Lung microvascular endothelial cell (primary cell): Measurements from ENCODE around the gene TTC33. TPM values are rescaled to one million over a fixed set of nuclear protein-coding genes. Genes with fewer than 3 reads are reported as not detected.
"Not testable (repeated sequence)": the region's sequence is repeated elsewhere in the genome, so short reads cannot be mapped to it uniquely, and the experiment has no call there.

Source experiments
- DNase-seq, 2 donors: peaks; one replicate each; pipeline versions ENCODE4 v3.0.0 to v3.0.0-alpha.2; 2010; ENCODE audit warnings: low read depth in 2 of 2
- total RNA-seq: library from RNA; depleted of rRNA; stranded (reverse); fragments of >200 nt; gene quantifications from 2 replicates; pipeline ENCODE4 v1.2.1, GENCODE V29; 2014

TTC33 gene
- total RNA-seq, 1 donor from 2014 or later = 15.1 TPM

- DNase-seq = no peak
Observed at GRCh38 chr5:40780199-40780598, 24.4 kb upstream of the TTC33 start.

- no peak for DNase-seq
Observed at GRCh38 chr5:40779561-40779960, 23.8 kb upstream of the TTC33 start.

- no peak for DNase-seq
Observed at GRCh38 chr5:40778133-40778532, 22.4 kb upstream of the TTC33 start.

GRCh38 chr5:40776658-40776977 lies 20.9 kb upstream of the TTC33 start:
- DNase-seq = no peak

GRCh38 chr5:40775846-40776657 lies 20.3 kb upstream of the TTC33 start:
- no peak for DNase-seq

- no peak for DNase-seq
Observed at GRCh38 chr5:40775085-40775845, 19.5 kb upstream of the TTC33 start.

- DNase-seq = no peak
Observed at GRCh38 chr5:40774623-40775022, 18.9 kb upstream of the TTC33 start.

GRCh38 chr5:40770764-40771163 lies 15.0 kb upstream of the TTC33 start:
- DNase-seq = no peak

- no peak for DNase-seq
Observed at GRCh38 chr5:40762705-40763104, 6.9 kb upstream of the TTC33 start.

- DNase-seq = no peak
Observed at GRCh38 chr5:40757400-40757799, 1.6 kb upstream of the TTC33 start.

- peak; percentile 71 to 85 for DNase-seq
Observed at GRCh38 chr5:40755093-40755406, 711 bp downstream of the TTC33 start.

GRCh38 chr5:40754381-40755092 lies 1.2 kb downstream of the TTC33 start:
- DNase-seq = peak in 1 of 2 donors; percentile 60

- DNase-seq = peak in 1 of 2 donors; percentile 45
Observed at GRCh38 chr5:40746703-40747102, 9.1 kb downstream of the TTC33 start.

GRCh38 chr5:40743771-40744170 lies 12.0 kb downstream of the TTC33 start:
- DNase-seq = peak in 1 of 2 donors; percentile 25

- DNase-seq = no peak
Observed at GRCh38 chr5:40738502-40738901, 17.3 kb downstream of the TTC33 start.

GRCh38 chr5:40736103-40736875 lies 19.5 kb downstream of the TTC33 start:
- peak; percentile 76 to 79 for DNase-seq

- peak; percentile 7 to 13 for DNase-seq
Observed at GRCh38 chr5:40735609-40736008, 20.2 kb downstream of the TTC33 start.

- peak; percentile 70 to 79 for DNase-seq
Observed at GRCh38 chr5:40734986-40735385, 20.8 kb downstream of the TTC33 start.

GRCh38 chr5:40733879-40734563 lies 21.7 kb downstream of the TTC33 start:
- peak; percentile 33 to 48 for DNase-seq

- no peak for DNase-seq
Observed at GRCh38 chr5:40733434-40733833, 22.3 kb downstream of the TTC33 start.

GRCh38 chr5:40722497-40722911 lies 33.3 kb downstream of the TTC33 start:
- not testable (repeated sequence) for DNase-seq
